ENCODE data around the gene PANK1.

PANK1 gene

GRCh38 chr10:89588671-89589070, 56.4 kb downstream of the PANK1 start:
- no peak overlapping the region for H3K27ac Mint-ChIP-seq
- H3K9me3 Mint-ChIP-seq = no peaks in the 10 kb centered on the region
- H3K4me1 Mint-ChIP-seq (ENCODE audit: low read depth) = peaks cover 1% of the 10 kb centered on the region
- peaks cover 11% of the 10 kb centered on the region for H3K36me3 Mint-ChIP-seq (ENCODE audit: low read depth)
- H3K4me3 Mint-ChIP-seq = no peak overlapping the region
- H3K27me3 Mint-ChIP-seq (ENCODE audit: low read depth) = no peaks in the 10 kb centered on the region

- H3K4me1 Mint-ChIP-seq (ENCODE audit: low read depth) = no peaks in the 10 kb centered on the region
- H3K27me3 Mint-ChIP-seq (ENCODE audit: low read depth) = no peaks in the 10 kb centered on the region
- H3K36me3 Mint-ChIP-seq (ENCODE audit: low read depth) = peaks cover under 1% of the 10 kb centered on the region
- H3K27ac Mint-ChIP-seq = no peak overlapping the region
- H3K9me3 Mint-ChIP-seq = no peaks in the 10 kb centered on the region
- no peak overlapping the region for H3K4me3 Mint-ChIP-seq
Measured at GRCh38 chr10:89582022-89582421, 63.0 kb downstream of the PANK1 start.

- peaks cover under 1% of the 10 kb centered on the region for H3K27me3 Mint-ChIP-seq (ENCODE audit: low read depth)
- no peak overlapping the region for H3K27ac Mint-ChIP-seq
- H3K36me3 Mint-ChIP-seq (ENCODE audit: low read depth) = no peaks in the 10 kb centered on the region
- H3K4me3 Mint-ChIP-seq = no peak overlapping the region
- H3K9me3 Mint-ChIP-seq = no peaks in the 10 kb centered on the region
- H3K4me1 Mint-ChIP-seq (ENCODE audit: low read depth) = no peaks in the 10 kb centered on the region
Measured at GRCh38 chr10:89580243-89580642, 64.8 kb downstream of the PANK1 start.

- no peak overlapping the region for H3K27ac Mint-ChIP-seq
- H3K4me3 Mint-ChIP-seq = no peak overlapping the region
- H3K27me3 Mint-ChIP-seq (ENCODE audit: low read depth) = peaks cover 4% of the 10 kb centered on the region
- no peaks in the 10 kb centered on the region for H3K4me1 Mint-ChIP-seq (ENCODE audit: low read depth)
- H3K9me3 Mint-ChIP-seq = no peaks in the 10 kb centered on the region
- H3K36me3 Mint-ChIP-seq (ENCODE audit: low read depth) = no peaks in the 10 kb centered on the region
Measured at GRCh38 chr10:89576696-89577095, 68.3 kb downstream of the PANK1 start.

- Mint-ChIP-seq H3K27ac (no peak overlapping the region), H3K4me3 (no peak overlapping the region), H3K27me3 (ENCODE audit: low read depth) (peaks cover 4% of the 10 kb centered on the region), H3K9me3 (no peaks in the 10 kb centered on the region), H3K4me1 (ENCODE audit: low read depth) (no peaks in the 10 kb centered on the region), H3K36me3 (ENCODE audit: low read depth) (no peaks in the 10 kb centered on the region)
Measured at GRCh38 chr10:89576022-89576421, 69.0 kb downstream of the PANK1 start.

- Mint-ChIP-seq H3K4me3 (no peak overlapping the region), H3K27ac (no peak overlapping the region), H3K36me3 (ENCODE audit: low read depth) (no peaks in the 10 kb centered on the region), H3K27me3 (ENCODE audit: low read depth) (peaks cover 8% of the 10 kb centered on the region), H3K4me1 (ENCODE audit: low read depth) (no peaks in the 10 kb centered on the region), H3K9me3 (no peaks in the 10 kb centered on the region)
Measured at GRCh38 chr10:89575031-89575430, 70.0 kb downstream of the PANK1 start.

GRCh38 chr10:89574368-89574767, 70.7 kb downstream of the PANK1 start:
- Mint-ChIP-seq H3K9me3 (no peaks in the 10 kb centered on the region), H3K27me3 (ENCODE audit: low read depth) (peaks cover 8% of the 10 kb centered on the region), H3K27ac (no peak overlapping the region), H3K4me3 (no peak overlapping the region), H3K36me3 (ENCODE audit: low read depth) (no peaks in the 10 kb centered on the region), H3K4me1 (ENCODE audit: low read depth) (no peaks in the 10 kb centered on the region)

- H3K4me3 Mint-ChIP-seq = no peak overlapping the region
- no peak overlapping the region for H3K27ac Mint-ChIP-seq
- no peaks in the 10 kb centered on the region for H3K4me1 Mint-ChIP-seq (ENCODE audit: low read depth)
- H3K36me3 Mint-ChIP-seq (ENCODE audit: low read depth) = no peaks in the 10 kb centered on the region
- H3K27me3 Mint-ChIP-seq (ENCODE audit: low read depth) = peaks cover 25% of the 10 kb centered on the region
- H3K9me3 Mint-ChIP-seq = no peaks in the 10 kb centered on the region
Measured at GRCh38 chr10:89567576-89568245, 77.3 kb downstream of the PANK1 start.

- H3K9me3 Mint-ChIP-seq = no peaks in the 10 kb centered on the region
- H3K36me3 Mint-ChIP-seq (ENCODE audit: low read depth) = no peaks in the 10 kb centered on the region
- no peak overlapping the region for H3K4me3 Mint-ChIP-seq
- no peaks in the 10 kb centered on the region for H3K4me1 Mint-ChIP-seq (ENCODE audit: low read depth)
- no peak overlapping the region for H3K27ac Mint-ChIP-seq
- H3K27me3 Mint-ChIP-seq (ENCODE audit: low read depth) = peaks cover 30% of the 10 kb centered on the region
Measured at GRCh38 chr10:89566992-89567391, 78.0 kb downstream of the PANK1 start.

- H3K36me3 Mint-ChIP-seq (ENCODE audit: low read depth) = no peaks in the 10 kb centered on the region
- H3K4me1 Mint-ChIP-seq (ENCODE audit: low read depth) = no peaks in the 10 kb centered on the region
- no peaks in the 10 kb centered on the region for H3K9me3 Mint-ChIP-seq
- no peak overlapping the region for H3K4me3 Mint-ChIP-seq
- no peak overlapping the region for H3K27ac Mint-ChIP-seq
- peaks cover 35% of the 10 kb centered on the region for H3K27me3 Mint-ChIP-seq (ENCODE audit: low read depth)
Measured at GRCh38 chr10:89566095-89566950, 78.7 kb downstream of the PANK1 start.

GRCh38 chr10:89565180-89565579, 79.9 kb downstream of the PANK1 start:
- H3K27ac Mint-ChIP-seq = no peak overlapping the region
- no peaks in the 10 kb centered on the region for H3K36me3 Mint-ChIP-seq (ENCODE audit: low read depth)
- no peaks in the 10 kb centered on the region for H3K9me3 Mint-ChIP-seq
- peaks cover 40% of the 10 kb centered on the region for H3K27me3 Mint-ChIP-seq (ENCODE audit: low read depth)
- no peaks in the 10 kb centered on the region for H3K4me1 Mint-ChIP-seq (ENCODE audit: low read depth)
- no peak overlapping the region for H3K4me3 Mint-ChIP-seq

- Mint-ChIP-seq H3K27me3 (ENCODE audit: low read depth) (peaks cover 38% of the 10 kb centered on the region), H3K9me3 (no peaks in the 10 kb centered on the region), H3K4me1 (ENCODE audit: low read depth) (no peaks in the 10 kb centered on the region), H3K27ac (no peak overlapping the region), H3K4me3 (no peak overlapping the region), H3K36me3 (ENCODE audit: low read depth) (no peaks in the 10 kb centered on the region)
Measured at GRCh38 chr10:89563861-89564478, 81.1 kb downstream of the PANK1 start.

GRCh38 chr10:89563311-89563710, 81.7 kb downstream of the PANK1 start:
- Mint-ChIP-seq H3K27me3 (ENCODE audit: low read depth) (peaks cover 38% of the 10 kb centered on the region), H3K36me3 (ENCODE audit: low read depth) (no peaks in the 10 kb centered on the region), H3K9me3 (no peaks in the 10 kb centered on the region), H3K27ac (no peak overlapping the region), H3K4me1 (ENCODE audit: low read depth) (no peaks in the 10 kb centered on the region), H3K4me3 (no peak overlapping the region)

- Mint-ChIP-seq H3K27ac (no peak overlapping the region), H3K9me3 (no peaks in the 10 kb centered on the region), H3K27me3 (ENCODE audit: low read depth) (peaks cover 13% of the 10 kb centered on the region), H3K36me3 (ENCODE audit: low read depth) (no peaks in the 10 kb centered on the region), H3K4me1 (ENCODE audit: low read depth) (no peaks in the 10 kb centered on the region), H3K4me3 (no peak overlapping the region)
Measured at GRCh38 chr10:89556600-89556999, 88.4 kb downstream of the PANK1 start.

Data from T-helper 1 cell treated with Interleukin-12 subunit alpha and Interleukin-12 subunit beta and Interleukin-4 antibody, amounts not matched to agents 30 μg/mL and 1 μg/mL, for 36 hours (primary cell).